HG03520 (cell line): ENCODE measurements around the gene NTRK3.

Source experiments
- ATAC-seq: cut with Tn5 transposase; IDR thresholded peaks from one replicate; pipeline ENCODE4 v1.9.1; 2021; ENCODE audit warnings: mild to moderate bottlenecking, moderate library complexity; ENCODE audit not compliant: unreplicated experiment

NTRK3 gene

DNA sequence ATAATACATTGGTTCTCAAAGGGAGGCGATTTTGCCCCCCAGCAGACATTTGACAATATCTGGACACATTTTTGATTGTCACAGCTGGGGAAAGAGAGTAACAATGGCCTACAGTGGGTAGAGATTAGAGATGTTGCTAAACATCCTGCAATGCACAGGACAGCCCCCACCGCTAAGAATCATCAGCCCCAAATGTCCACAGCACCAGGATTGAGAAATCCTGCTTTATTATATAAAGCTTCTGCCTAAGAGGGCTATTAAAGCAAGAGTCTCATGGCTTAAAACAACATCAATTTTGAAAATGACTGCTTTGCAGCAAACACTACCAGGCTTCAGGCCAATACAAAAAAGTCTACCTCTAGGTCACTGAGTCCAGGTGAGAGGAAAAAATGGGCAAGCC is 68.2 kb downstream of the NTRK3 start:
- no peak for ATAC-seq

DNA sequence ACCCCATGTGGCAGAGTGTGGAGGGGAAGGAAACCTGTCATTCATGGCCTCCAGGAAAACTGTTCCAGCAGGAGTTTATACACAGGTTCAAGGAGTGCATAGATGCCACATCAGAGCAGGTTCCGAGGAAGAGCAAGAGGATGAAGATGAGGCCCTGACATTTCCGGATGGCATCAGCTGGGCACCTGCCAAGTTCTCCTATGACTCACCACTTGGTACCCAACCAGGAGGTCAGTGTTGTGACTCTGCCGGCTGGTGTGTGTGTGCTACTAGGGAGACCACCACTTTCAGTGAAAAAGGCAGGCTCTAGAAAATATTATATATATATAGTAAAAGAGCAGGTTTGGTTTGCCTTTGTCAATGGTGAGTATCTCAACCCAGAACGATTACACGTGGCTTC is 69.3 kb downstream of the NTRK3 start:
- no peak for ATAC-seq

- ATAC-seq, result no peak
These were observed 71.0 kb downstream of the NTRK3 start for GRCh38 chr15:88185584-88185983.

DNA sequence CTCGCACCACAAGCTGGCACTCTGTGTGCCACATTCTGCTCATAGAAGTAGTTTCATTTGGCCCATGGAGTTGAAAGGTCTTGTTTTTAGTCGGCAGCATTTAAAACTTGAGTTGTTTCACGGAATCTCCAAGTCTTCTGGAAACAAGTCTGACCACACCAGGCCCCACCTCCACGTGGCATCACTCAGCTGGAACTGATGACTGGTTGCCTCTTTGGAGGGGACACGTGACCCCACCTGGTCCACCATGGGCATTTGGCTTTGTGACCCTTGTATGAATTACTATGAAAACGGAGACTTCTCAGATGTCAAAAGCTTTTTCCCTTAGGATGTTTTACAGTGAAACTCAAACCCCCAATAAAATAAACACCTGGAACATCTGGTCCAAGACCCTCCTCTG is 74.9 kb downstream of the NTRK3 start:
- ATAC-seq, result no peak

GRCh38 chr15:88179562-88179961 is 77.0 kb downstream of the NTRK3 start:
- ATAC-seq, result peak; percentile 95

DNA sequence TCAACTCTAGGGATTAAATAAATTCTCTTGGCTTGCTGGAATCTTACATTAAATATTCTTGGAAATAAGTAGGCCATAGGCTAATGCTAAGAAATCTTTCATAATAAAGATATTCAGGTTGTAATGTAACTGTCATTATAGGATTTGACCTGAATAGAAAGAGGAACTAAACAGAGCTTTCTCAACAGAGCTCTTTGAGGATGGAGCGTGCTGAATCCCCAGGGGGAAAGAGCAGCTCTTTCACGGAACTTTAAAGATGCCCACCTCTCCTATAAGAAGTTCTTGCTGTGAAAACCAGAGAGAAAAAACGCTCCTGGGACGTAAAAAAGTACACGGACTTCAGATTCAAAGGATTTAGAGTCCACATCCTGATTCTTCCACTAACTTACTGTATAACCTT is 77.9 kb downstream of the NTRK3 start:
- no peak for ATAC-seq

DNA sequence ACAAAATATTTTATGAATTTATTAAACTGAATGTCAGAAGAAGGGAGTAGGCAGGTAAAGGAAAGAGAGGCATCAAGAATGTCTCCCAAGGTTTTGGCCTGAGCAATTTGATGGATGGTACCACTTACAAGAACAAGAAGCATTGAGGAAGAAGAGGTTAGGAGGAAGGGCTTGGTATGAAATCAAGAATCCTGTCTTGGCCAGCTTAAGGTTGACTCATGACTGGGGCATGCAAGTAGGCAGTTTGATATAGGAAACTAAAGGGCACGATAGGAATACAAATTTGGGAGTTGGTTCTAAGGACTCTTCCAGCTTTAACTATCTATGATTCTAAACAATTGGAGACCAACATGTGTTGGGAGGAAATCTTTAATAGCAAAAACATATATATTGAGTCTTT is 79.1 kb downstream of the NTRK3 start:
- ATAC-seq, result no peak

DNA sequence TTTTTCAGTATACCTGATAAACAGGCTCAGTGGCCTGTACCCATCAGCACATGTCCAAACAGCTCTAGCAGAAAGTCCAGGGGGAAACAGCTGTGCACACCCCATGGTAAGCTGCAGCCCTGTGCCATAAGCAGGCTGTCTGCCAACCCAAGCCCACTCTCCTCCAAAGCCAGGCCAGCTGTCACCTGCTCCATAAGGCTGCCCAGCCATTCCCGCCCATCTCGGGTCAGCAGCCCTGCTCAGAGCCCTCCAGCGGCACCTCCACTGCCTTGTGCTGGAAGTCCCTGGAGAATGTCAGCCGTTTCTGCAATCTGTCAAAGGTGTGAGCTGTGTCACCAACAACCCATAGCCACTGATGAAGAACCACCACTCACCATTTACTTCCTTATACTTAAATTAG is 82.0 kb downstream of the NTRK3 start:
- no peak for ATAC-seq

- no peak for ATAC-seq
These were observed 90.2 kb downstream of the NTRK3 start for GRCh38 chr15:88166082-88166993.

DNA sequence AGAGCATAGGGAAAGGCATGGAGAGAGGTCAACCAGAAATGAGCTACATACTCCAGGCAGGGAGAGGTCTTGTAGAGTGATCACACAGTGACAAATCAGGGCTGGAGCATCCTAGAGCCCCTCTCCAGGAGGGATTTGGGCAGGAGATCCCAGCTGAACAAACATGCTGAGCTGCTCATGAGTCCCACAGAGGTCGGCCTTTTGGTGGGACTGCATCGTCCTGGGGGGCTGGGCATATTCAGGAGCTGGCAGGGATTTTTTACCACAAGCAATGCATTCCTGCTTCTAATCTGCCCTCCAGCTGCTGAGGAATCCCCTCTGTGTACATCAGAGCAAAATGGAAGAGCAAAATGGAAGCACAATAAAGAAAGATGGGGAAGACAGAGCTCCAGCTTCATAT is 94.9 kb downstream of the NTRK3 start:
- ATAC-seq, result no peak

DNA sequence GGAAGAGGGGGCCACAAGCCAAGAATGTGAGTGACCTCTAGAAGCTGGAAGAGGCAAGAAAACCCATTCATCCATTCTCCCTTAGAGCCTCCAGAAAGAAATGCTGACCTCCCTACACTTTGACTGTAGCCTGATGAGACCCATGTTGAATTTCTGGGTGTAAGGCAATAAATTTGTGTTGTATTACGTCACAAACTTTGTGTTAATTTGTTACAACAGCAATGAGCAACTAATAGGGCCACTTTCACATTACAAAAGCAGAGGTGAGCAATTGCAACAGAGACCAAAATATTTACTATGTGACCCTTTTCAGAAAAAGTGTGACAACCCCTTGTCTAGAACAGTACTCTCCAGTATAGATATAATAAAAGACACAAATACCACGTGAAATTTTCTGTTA is 101.2 kb downstream of the NTRK3 start:
- no peak for ATAC-seq

GRCh38 chr15:88152672-88153071 is 103.9 kb downstream of the NTRK3 start:
- no peak for ATAC-seq

DNA sequence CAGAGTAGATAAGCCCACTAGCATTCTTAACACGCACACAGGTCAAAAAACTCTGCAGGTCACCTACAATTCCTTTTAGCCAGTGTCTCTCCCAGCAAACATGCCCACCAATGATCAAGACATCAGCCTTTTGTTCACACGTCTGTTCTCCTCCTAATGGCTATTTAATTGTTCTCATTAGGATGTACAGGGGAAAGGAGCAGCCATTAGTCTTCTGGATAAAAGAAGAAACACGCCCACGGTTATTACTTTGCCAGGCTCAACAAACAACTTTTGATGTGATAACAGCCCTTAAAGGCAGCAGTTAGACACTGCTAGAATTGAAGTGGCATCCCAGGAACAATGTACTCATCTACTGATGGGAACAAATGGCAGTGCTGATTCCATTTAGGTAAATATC is 108.8 kb downstream of the NTRK3 start:
- ATAC-seq, result no peak

- no peak for ATAC-seq
These were observed 111.5 kb downstream of the NTRK3 start for GRCh38 chr15:88144921-88145653.

GRCh38 chr15:88142121-88142520 is 114.4 kb downstream of the NTRK3 start:
- ATAC-seq, result no peak

GRCh38 chr15:88141269-88141889 is 115.2 kb downstream of the NTRK3 start:
- no peak for ATAC-seq

DNA sequence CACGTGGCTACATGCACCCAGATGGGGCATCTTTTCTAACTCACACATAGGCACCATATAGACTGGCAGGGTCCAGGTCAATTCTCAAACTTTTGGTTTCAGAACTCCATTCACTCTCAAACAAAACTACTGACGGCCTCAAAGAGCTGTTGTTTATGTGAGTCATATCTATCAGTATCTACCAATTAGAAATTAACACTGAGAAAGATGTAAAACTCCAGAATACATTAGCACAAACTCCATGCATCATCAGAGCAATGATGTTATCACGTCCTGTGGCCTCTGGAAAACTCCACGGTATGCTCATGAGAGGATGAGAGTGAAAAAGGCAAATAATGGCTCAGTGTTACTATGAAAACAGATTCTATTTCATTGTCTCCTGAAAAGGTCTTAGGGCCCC is 116.1 kb downstream of the NTRK3 start:
- no peak for ATAC-seq

GRCh38 chr15:88139936-88140335 is 116.6 kb downstream of the NTRK3 start:
- ATAC-seq, result no peak

- no peak for ATAC-seq
These were observed 122.7 kb downstream of the NTRK3 start for GRCh38 chr15:88133795-88134194.

DNA sequence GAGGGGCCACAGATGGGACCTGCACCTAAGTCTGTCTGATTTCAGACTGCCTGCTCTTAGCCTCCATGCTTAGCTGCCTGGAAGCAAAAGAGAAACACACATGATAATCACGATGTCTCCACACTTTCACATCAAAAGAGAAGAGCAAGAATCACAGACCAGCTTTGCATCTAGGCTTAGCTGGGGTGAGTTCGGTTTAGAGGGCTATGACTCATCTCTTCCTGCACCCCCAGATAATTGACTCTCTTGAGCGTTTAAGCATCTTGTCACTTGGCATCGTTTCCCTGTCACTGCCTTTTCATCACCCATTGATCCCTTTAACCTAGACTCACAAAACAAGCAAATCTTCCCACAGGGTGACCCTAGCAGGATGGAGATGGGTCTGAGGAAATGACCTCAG is 124.0 kb downstream of the NTRK3 start:
- no peak for ATAC-seq

- ATAC-seq, result no peak
These were observed 124.6 kb downstream of the NTRK3 start for GRCh38 chr15:88131937-88132336.

DNA sequence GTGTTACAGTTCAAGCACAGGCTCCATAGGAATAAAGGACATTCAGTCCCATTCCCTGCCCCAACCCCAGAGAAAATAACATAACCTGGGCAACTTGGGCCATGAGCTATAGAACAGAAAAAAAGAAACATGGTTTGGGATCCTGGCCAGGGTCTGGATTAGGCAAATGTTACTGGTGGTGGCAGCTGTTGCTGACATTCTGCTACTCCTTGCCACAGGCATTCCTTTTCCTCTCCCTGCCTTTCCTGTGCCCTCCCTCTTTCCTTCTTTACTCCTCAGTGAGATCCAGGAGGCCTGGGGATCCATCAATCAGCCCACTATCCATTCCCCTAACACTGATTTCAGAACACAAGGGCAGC is 129.1 kb downstream of the NTRK3 start:
- no peak for ATAC-seq
